SHP77 treated with DMSO at 0.1 percent for 48 hours (cell line): ENCODE data around the gene SLC4A1AP.
"Not testable (repeated sequence)": the region's sequence is repeated elsewhere in the genome, so short reads cannot be mapped to it uniquely, and the experiment has no call there.

Source experiments
- DNase-seq: peaks from one replicate; lab custom pipeline; 2025; lab: John Stamatoyannopoulos, UW

Gene SLC4A1AP, protein sequence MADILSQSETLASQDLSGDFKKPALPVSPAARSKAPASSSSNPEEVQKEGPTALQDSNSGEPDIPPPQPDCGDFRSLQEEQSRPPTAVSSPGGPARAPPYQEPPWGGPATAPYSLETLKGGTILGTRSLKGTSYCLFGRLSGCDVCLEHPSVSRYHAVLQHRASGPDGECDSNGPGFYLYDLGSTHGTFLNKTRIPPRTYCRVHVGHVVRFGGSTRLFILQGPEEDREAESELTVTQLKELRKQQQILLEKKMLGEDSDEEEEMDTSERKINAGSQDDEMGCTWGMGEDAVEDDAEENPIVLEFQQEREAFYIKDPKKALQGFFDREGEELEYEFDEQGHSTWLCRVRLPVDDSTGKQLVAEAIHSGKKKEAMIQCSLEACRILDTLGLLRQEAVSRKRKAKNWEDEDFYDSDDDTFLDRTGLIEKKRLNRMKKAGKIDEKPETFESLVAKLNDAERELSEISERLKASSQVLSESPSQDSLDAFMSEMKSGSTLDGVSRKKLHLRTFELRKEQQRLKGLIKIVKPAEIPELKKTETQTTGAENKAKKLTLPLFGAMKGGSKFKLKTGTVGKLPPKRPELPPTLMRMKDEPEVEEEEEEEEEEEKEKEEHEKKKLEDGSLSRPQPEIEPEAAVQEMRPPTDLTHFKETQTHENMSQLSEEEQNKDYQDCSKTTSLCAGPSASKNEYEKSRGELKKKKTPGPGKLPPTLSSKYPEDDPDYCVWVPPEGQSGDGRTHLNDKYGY

DNA sequence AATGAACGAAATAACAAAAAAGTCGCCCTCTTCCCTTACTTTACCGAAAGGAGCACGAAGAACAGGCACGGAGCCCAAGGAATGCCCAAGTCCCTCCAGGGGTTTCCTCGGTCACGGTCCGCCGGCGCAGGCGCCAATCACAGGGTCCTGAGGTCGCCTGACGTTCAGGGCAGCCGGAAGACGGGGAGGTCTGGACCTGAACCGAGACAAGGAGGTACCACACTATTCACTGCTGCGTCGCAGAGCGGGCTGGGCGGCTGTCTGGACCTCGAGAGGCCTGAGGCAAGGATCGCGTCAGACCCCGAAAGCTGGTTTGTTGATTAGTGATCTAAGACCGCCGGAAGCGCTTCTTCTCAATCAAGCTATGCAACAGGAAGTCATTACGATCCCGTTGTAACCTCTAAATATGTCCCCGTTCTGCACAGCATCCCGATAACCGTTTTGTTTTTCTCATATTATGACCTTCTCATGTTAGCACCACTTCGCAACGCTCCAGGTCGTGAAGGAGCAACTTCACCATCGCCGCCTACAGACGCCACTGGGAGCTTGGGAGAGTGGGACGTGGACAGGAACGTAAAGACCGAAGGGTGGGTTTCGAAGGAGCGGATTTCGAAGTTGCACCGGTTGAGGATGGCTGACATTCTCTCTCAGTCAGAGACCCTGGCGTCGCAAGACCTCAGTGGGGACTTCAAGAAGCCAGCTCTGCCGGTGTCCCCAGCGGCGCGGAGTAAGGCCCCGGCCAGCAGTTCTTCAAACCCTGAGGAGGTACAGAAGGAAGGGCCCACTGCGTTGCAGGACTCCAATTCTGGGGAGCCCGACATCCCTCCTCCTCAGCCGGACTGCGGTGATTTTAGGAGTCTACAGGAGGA, at the start of gene SLC4A1AP, which contains the start of gene SUPT7L:
Gene SLC4A1AP, plus strand, starts transcription at position 605 of the 869 bp plus-strand sequence. Its CDS starts 26 bp downstream, at position 631.
Gene SUPT7L, minus strand, starts transcription at position 330 of the 869 bp plus-strand sequence. CDS start 1,422 bp downstream, outside the sequence.
- peak; percentile 74 for DNase-seq

DNA sequence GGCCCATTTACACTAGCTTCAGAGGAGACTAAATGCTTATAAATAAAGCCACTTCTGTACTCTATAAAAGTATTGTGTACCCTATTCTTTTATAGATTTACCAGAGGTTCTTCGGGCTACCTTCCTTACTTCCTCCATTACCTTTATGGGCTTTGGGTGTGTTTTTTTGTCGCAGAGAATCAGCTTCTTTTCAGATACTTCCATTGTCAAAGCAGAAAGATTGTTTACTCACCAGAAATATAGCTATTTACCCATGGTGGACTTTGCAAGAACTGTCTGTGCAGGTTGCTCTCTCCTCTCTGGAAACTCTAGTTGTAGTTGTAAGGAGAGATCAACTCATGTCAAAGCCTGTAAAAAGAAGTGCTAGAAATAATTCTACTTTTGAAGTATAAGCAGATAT, 49.7 kb upstream of the SLC4A1AP start:
- DNase-seq = no peak

DNA sequence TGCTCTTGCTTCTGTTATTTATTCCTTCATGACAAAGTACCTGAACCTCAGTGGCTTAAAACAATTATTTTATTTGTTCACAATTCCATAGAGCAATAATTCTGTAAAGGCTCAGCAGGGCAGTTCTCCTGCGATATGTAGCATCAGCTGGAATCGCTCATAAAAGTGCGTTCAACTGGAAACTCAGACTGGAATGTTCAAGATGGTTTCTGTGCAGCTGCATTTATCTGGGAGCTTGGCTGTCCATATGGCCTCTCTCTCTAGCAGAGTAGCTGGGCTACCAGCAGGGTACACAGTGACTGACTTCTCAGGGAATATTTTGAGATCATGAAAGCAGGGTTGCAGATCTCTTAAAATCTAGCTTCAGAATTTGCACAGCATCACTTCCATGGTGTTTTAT, 48.4 kb upstream of the SLC4A1AP start:
- DNase-seq = no peak

DNA sequence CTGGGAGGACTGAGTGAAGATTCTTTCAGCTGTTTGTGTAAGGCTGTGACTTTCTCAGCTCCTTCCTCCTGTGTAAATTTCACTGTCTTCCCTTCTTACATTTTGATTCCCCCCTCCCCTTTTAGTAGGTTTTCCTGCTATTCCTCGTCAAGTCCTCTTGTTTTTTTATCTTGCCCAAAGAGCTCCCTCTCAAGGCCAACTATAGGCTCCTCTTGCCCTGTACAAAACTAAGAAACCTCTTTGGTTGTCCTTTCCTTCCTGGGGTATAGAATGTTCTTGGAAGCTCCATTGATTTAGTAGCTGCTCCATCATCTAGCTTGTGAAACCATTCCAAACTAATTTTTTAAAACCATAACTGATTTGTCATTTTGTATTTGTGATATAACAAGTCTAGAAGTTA, 42.2 kb upstream of the SLC4A1AP start:
- no peak for DNase-seq

DNA sequence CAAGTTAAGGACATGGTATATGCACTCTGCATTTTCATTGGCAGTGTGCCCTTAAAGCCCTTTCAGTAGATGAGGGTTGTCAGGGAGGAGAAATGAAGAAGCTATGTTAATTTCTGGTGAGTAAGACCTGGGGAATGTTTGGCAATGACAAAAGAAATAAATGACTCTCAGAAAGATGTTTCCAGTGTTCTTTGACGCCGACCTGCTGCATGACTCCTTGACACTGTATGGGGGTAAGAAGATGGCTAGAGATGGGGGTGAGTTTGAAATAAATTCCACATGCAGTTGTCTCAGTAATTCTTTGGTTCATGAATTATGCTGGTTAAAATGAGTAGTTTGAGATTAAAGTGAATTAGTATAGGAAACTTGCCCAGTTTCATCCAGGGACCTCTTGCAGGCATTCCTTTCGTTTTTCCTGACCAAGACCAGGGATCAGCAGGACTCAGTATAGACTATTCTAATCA, 40.7 kb upstream of the SLC4A1AP start:
- DNase-seq = no peak

DNA sequence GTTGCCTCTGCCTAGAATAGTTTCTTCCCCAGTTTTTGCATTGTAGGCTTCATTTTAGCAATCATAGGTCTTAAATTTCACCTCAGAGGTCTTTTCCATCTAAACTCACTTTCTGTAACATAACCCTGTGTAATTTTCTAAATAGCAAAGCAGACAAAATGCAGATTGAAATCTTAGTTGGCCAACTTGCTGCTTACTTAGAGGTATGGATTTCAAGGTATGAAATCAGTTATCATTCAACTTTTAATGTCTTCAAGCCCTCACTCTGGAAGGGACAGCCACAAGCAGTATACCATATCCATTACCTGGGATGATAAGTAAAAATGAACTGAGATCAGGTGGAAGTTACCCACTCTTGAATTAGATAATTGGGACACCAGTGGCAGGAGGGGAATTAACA, 38.7 kb upstream of the SLC4A1AP start:
- no peak for DNase-seq

DNA sequence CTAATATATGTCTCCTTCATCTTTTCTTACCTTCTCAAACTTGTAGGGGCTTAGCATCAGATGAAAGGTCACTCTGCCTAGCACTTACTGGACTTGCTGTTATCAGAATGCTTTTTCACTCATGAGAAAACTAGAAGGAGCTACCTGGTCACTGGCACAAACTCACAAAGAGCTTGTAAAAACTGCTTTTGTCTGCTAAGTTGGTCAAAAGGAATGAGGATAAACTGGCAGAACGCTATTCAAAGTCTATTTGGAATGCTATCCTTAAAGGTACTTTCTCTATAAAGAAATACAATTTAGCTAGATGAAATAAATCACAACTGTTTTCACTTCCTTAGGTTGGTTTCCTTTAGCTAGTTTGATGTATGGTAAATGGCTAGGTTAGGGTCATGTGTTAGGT, 37.4 kb upstream of the SLC4A1AP start:
- DNase-seq = not testable (repeated sequence)

DNA sequence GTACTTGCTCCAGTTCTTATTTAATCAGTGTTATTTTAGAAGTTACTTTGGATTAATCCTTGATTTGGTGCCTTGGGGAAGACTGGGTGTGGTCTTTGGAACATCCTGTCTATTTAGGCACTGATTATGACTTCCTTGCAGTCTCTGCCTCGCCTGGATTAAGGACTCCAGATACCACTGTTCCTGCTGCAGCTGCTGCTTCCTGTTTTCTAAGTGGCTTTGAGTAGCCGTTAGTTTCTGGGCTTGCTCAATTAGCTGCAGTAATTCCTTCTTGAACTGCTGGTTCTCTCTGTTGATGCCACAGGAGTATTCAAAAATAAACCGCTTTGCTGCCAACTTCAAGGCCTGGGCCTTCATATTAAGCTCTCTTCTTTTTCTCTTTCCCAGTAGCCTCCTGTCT, 36.8 kb upstream of the SLC4A1AP start:
- DNase-seq = not testable (repeated sequence)

DNA sequence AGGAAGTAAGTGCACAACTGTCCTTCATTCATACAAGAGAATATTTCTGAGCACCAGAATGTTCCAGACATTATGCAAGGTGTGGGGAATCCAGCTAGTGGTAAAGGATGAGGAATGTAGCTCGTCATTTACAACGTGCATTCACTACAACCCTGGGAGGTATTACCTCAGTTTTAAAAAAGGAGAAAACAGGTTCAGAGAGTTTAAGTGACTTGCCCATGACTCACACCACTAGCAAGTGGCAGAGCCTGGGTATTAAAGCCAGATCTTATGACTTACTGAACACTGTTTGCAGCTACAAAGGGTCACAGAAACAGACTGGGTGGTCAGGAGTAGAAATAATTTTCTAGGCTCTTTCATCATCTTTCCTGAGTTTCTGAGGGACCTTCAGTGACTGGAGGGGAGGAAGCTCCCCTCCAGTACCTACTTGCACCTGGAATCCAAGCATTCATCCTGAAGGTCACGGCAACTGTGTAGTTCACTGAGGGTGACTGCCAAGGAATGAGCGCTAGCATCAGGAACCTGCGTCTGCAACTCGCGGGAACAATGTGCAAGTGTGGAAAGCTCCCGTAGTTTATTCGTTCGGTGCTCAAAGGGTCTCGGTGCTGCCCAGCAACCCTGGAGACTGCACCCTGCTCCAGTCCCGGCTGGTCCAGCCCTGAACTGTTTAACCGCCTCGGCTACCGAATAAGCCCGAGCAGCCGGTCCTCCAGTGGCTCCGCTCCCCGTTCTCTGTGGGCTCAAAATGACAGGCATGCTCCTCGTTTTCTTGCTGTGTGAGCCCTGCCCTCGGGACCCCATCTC, 35.5 kb upstream of the SLC4A1AP start:
- DNase-seq = no peak

DNA sequence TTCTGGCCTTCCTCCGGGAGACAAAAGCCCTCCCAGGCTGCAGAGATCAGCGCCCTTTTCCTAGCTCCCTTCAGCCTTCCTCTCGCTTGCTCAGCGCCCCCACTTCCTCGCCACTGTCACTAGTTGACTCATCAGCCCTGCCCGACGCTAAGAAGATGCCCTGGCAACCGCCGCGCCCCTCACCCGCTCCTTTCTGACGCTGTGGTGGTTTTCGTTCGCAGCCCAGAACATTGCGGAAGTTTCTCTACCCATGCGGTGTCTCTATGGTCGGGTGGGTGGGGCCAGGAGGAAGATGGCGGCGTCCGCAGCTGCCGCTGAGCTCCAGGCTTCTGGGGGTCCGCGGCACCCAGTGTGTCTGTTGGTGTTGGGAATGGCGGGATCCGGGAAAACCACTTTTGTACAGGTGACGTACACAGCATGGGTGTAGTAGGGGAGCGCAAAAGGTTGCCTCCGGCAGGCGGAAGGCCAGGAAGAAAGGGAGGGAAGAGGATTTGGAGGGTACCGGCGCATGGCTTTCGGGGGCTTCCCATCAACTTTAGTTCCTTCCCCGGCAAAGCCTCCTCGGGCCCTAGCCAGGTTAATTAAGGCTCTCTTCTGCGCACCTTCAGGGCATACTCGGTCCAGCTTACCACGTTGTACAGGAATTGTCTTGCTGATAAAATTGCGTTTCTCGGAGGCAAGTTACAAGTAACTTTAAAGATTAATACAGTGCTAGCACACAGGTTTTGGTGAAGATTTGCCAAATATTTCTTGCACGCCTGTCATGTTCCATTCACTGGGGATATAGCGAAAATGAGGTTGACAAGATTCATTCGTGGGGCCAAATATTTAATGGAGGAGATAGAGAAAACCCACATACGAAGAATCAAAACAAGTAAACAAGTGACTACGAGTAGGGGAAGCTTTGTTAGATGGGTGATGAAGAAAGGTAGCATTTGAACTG, 34.7 kb upstream of the SLC4A1AP start, which contains the start of the genes CCDC121 and GPN1:
Gene CCDC121, minus strand, starts transcription at position 246 of the 943 bp plus-strand sequence. CDS start 1,213 bp downstream, outside the sequence.
Gene GPN1, plus strand, starts transcription at position 284 of the 943 bp plus-strand sequence. Its CDS starts 9 bp downstream, at position 293.
- DNase-seq = peak; percentile 57

DNA sequence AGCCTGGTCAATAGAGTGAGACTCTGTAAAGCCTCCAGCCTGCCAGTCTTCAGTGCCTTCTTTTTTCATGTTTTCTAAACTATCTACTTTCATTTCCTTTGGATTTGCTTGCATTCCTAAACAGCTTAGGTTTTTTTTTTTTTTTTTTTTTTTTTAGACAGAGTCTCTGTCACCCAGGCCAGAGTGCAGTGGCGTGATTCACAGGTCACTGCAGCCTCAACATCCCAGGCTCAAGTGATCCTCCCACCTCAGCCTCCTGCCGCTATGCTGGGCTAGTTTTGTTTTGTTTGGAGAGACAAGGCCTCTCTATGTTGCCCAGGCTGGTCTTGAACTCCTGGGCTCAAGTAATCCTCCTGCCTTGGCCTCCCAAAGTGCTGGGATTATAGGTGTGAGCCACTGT, 33.4 kb upstream of the SLC4A1AP start:
- DNase-seq = not testable (repeated sequence)

DNA sequence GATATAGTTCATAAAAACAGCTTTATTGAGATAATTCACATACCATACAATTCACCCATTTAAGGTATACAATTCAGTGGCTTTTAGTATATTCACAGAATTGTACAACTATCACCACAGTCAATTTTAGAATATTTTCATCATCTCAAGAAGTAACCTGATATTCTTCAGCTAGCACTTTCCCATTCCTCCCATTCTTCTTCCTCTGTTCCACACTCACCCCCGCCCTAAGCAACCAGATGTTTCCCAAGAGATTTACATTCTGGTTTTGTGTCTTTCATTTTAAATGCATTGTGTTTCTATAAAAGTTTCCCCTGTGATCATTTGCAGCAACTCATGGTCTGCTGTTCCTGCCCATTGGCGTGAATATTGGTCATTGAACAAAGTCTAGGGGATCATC, 29.4 kb upstream of the SLC4A1AP start:
- DNase-seq = no peak

DNA sequence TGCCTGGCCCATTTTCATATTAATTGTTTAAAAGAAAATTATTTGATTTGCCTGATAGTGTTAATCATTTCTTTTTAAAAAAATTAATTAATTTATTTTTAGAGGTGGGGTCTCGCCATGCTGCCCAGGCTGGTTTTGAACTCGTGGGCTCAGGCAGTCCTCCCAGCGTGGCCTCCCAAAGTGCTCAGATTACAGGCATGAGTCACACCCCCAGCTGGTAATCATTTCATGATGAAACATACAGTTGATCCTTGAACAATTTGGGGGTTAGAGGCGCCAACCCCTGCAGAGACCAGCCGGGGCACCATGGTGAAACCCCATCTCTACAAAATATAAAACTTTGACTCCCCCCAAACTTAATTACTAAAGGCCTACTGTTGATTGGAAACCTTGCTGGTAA, 26.9 kb upstream of the SLC4A1AP start:
- no peak for DNase-seq

DNA sequence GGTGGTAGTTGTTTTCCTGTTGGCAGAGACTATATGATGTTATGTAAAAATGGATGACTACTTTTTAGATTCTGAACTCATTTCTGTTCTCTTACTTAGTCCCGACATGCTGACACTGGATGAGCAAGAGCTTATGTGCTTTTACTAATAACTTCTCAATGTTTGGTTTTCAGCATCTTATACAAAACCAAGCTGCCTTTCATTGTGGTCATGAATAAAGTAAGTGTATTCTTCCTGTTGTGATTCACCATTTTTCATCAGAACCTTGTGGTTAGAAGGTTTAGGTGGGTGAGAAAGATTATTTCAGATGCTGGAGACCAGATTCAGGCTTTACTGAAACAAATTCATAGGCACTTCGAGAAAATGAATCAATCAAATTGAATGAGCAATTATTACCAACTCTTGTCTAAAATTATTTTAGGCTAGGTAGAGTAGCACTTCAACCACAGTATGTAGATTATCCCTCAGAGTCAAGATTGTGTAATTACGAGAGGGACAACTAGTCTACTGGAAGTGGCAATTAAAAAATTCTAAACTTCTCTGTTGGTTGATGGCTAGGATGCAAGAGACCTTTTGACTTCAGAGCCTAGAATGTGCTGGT, 25.6 kb upstream of the SLC4A1AP start:
- DNase-seq = no peak

DNA sequence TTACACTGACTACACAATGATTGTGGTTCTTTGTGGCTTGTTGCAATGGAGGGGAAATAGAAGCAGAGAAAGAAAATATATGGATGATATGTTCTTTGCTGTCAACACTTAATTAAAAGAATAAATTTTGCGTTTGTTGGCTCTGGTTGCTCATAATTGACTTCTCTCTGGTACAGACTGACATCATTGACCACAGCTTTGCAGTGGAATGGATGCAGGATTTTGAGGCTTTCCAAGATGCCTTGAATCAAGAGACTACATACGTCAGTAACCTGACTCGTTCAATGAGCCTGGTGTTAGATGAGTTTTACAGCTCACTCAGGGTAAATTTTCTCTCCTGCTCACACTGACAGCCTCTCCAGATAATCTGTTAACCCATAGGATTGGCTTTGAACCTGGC, 25.0 kb upstream of the SLC4A1AP start:
- DNase-seq = no peak

DNA sequence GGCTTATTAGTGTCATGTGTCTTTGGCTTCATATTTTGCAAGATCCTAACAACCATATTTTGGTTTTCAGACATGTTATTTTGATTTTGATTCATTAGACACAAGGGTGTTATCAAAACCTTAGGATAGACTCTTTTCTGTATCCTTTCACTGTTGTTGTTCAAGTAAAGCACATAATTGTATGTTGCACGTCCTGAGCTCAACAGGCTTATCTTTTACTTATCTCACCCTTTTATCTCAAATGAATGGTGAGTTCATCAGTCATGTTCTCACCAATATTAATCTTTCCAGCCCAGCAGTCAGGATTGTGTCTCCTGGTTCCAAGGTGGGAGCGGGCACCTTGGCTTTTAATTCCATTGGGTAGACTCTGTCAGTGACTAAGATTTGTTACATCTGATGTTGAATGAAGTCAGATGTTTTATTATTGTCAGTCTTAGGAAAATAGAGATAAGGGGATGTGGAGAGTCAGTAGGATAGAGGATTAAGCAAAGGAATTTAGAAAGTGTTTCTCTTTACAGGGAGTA, 22.9 kb upstream of the SLC4A1AP start:
- DNase-seq = no peak

DNA sequence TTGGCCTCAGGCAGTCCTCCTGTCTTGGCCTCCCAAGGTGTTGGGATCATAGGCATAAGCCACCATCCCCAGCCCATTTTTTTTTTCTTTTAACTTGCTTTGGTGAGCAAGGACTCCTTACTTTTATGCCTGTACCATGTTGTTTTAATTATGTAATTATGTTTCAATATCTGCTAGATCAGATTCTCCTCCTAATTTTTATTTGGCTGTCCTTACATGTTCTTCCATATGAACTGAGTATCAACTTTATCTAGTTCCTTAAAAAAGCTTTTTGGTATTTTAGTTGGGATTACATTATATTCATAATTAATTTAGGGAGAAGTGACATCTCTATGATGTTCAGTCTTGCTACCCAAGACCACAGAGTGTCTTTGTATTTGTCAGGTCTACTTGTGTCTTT, 18.5 kb upstream of the SLC4A1AP start:
- no peak for DNase-seq

DNA sequence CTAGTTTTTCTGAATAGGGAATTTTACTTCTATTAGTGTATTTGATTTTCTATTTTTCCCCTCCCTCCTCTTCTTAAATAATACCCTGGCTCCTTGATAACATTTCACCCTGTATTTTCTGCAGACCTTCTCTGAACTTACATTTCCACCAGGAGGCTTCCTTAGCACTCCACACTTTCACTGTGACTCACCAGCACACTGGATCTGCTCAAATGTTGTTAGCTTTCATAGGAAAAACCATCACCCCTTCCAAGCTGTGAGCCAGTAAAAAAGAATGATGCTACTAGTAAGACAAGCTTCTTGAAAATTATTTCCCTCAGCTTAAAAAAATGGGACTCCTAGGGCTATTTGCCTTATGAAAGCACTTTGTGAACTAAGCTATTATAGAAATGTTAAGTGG, 16.4 kb upstream of the SLC4A1AP start:
- DNase-seq = no peak

DNA sequence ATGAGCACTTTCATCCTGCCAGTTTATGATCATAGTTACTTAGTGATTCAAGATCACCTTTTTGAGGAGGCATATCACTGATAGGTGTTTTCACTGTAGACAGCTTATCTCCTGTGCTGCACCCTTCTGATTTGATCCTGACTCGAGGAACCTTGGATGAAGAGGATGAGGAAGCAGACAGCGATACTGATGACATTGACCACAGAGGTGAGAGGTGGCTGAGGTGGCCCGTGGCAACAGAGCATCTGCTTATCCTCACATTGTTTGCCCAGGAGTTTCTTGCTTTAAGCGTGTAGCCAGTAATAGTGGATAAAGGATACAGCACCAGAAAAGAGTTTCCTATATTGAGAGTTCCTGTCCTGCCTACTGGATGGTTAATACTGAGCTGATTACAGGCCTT, 16.0 kb upstream of the SLC4A1AP start:
- DNase-seq = no peak
